Suprapubic skin (tissue), 4 donors: Measurements from ENCODE around the gene NPAS2.

Source experiments
- CTCF ChIP-seq, 2 donors: fragments of 200-600 bp in 1 of 2; fragments of 450-650 bp in 1 of 2; sonication (generic) in 1 of 2; IDR thresholded peaks; one replicate each; pipeline ENCODE4 v1.5.1; 2016 to 2019; ENCODE audit warnings: antibody characterized with exemption in 2 of 2, mild to moderate bottlenecking in 1 of 2, moderate library complexity in 1 of 2
- POLR2A ChIP-seq, 2 donors: fragments of 450-650 bp; IDR thresholded peaks; one replicate each; pipeline ENCODE4 v1.6.1; 2017; ENCODE audit warnings: antibody characterized with exemption in 2 of 2, mild to moderate bottlenecking in 2 of 2, moderate library complexity in 2 of 2
- POLR2AphosphoS5 ChIP-seq, 3 donors: sonication (generic); formaldehyde crosslinking; IDR thresholded peaks; one replicate each; pipeline ENCODE4 v1.6.1; 2017; ENCODE audit warnings: antibody characterized with exemption in 3 of 3

GRCh38 chr2:100983201-100983600 lies 163.3 kb downstream of the NPAS2 start:
- no peak for TF ChIP-seq CTCF (IDR thresholded peaks at IDR 0.05)
- TF ChIP-seq POLR2AphosphoS5 (IDR thresholded peaks at IDR 0.05) = no peak
- TF ChIP-seq POLR2A (IDR thresholded peaks at IDR 0.05) = no peak
